HL-60 (cell line): ENCODE results near the gene ZNF667.

Experiments
- DNase-seq, 2 experiments: peaks; one replicate each; pipeline ENCODE4 v3.0.0-alpha.2; 2010 to 2020; ENCODE audit warnings: low read depth in 1 of 2, low spot score in 1 of 2
- H3K27ac ChIP-seq: fragments of 250-450 bp; sonication (Bioruptor Pico); replicated peaks from 2 replicates; pipeline ENCODE4 v1.5.1; 2020; ENCODE audit warnings: mild to moderate bottlenecking, moderate library complexity
- H3K27me3 ChIP-seq: fragments of 250-450 bp; sonication (Bioruptor Pico); 2 replicates; pipeline ENCODE4 v1.5.1; 2021; ENCODE audit warnings: mild to moderate bottlenecking, moderate library complexity; ENCODE audit not compliant: insufficient read depth, poor library complexity, severe bottlenecking
- H3K4me3 ChIP-seq: replicated peaks from 2 replicates; pipeline ENCODE4 v1.5.1; 2011; ENCODE audit warnings: mild to moderate bottlenecking, control low read depth, low read length; ENCODE audit not compliant: insufficient read depth
- GABPA ChIP-seq: IDR thresholded peaks from 2 replicates; pipeline ENCODE4 v1.6.1; 2012; ENCODE audit warnings: low read depth
- POLR2AphosphoS5 ChIP-seq: IDR thresholded peaks from 2 replicates; pipeline ENCODE4 v1.6.1; 2012; ENCODE audit warnings: low read depth
- REST ChIP-seq: IDR thresholded peaks from 2 replicates; pipeline ENCODE4 v1.6.1; 2012; ENCODE audit warnings: low read depth; ENCODE audit not compliant: insufficient replicate concordance
- SPI1 ChIP-seq: IDR thresholded peaks from 2 replicates; pipeline ENCODE4 v1.6.1; 2012; ENCODE audit warnings: low read depth, mild to moderate bottlenecking, borderline replicate concordance
- TF ChIP-seq, protein P1 (sequence below): IDR thresholded peaks from one replicate; pipeline ENCODE4 v1.5.1; 2011; ENCODE audit warnings: low read length, control low read depth, inconsistent platforms; ENCODE audit not compliant: insufficient read depth

Gene ZNF667

GRCh38 chr19:56441206-56441792 is 35.8 kb downstream of the ZNF667 start:
- DNase-seq, result no peak
- Histone ChIP-seq H3K4me3 (no peak overlapping the region), H3K27ac (no peak overlapping the region), H3K27me3 (no peaks in the 10 kb centered on the region)
- TF ChIP-seq, protein P1, sequence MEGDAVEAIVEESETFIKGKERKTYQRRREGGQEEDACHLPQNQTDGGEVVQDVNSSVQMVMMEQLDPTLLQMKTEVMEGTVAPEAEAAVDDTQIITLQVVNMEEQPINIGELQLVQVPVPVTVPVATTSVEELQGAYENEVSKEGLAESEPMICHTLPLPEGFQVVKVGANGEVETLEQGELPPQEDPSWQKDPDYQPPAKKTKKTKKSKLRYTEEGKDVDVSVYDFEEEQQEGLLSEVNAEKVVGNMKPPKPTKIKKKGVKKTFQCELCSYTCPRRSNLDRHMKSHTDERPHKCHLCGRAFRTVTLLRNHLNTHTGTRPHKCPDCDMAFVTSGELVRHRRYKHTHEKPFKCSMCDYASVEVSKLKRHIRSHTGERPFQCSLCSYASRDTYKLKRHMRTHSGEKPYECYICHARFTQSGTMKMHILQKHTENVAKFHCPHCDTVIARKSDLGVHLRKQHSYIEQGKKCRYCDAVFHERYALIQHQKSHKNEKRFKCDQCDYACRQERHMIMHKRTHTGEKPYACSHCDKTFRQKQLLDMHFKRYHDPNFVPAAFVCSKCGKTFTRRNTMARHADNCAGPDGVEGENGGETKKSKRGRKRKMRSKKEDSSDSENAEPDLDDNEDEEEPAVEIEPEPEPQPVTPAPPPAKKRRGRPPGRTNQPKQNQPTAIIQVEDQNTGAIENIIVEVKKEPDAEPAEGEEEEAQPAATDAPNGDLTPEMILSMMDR, result no peak
- TF ChIP-seq POLR2AphosphoS5 (no peak), SPI1 (no peak), GABPA (no peak), REST (no peak)

GRCh38 chr19:56423985-56424353 is 53.2 kb downstream of the ZNF667 start:
- DNase-seq, result no peak
- H3K4me3 ChIP-seq, result no peak overlapping the region
- TF ChIP-seq POLR2AphosphoS5 (no peak), SPI1 (no peak), REST (no peak), GABPA (no peak)
- TF ChIP-seq, protein P1, result no peak
- no peaks in the 10 kb centered on the region for H3K27me3 ChIP-seq
- H3K27ac ChIP-seq, result no peak overlapping the region

DNA sequence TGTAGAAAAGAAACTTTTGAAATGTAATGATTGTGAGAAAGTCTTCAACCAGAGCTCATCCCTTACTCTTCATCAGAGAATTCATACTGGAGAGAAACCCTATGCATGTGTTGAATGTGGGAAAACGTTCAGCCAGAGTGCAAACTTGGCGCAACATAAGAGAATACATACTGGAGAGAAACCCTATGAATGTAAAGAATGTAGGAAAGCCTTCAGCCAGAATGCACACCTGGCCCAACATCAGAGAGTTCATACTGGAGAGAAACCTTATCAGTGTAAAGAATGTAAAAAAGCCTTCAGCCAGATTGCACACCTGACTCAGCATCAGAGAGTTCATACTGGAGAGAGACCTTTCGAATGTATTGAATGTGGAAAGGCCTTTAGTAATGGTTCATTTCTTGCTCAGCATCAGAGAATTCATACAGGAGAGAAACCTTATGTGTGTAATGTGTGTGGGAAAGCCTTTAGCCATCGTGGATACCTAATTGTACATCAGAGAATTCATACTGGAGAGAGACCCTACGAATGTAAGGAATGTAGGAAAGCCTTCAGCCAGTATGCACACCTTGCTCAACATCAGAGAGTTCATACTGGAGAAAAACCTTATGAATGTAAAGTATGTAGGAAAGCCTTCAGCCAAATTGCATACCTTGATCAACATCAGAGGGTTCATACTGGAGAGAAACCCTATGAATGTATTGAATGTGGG is 53.7 kb downstream of the ZNF667 start:
- DNase-seq, result no peak
- TF ChIP-seq POLR2AphosphoS5, result no peak
- TF ChIP-seq GABPA, result no peak
- no peak for TF ChIP-seq REST
- TF ChIP-seq SPI1, result no peak
- TF ChIP-seq, protein P1, result no peak
- H3K4me3 ChIP-seq, result no peak overlapping the region
- no peaks in the 10 kb centered on the region for H3K27me3 ChIP-seq
- no peak overlapping the region for H3K27ac ChIP-seq
